Stimulated activated memory B cell treated with anti-CD40 and anti-IgM and Interleukin-4, amounts not matched to agents 10 μg/mL and 1 μg/mL and 100 μg/mL, for 72 hours (primary cell): ENCODE measurements around the gene CLDN7.

ENCODE experiments used
- ATAC-seq: fragments of 150-1000 bp; cut with Tn5 transposase; 2 replicates; pipeline ENCODE4 v1.10.0; 2021
- H3K27ac Mint-ChIP-seq: one replicate; pipeline ENCODE4 v1.8.0; 2022; ENCODE audit warnings: mild to moderate bottlenecking, mixed read lengths
- H3K27me3 Mint-ChIP-seq: one replicate; pipeline ENCODE4 v1.8.0; 2022; ENCODE audit warnings: mixed read lengths
- H3K36me3 Mint-ChIP-seq: one replicate; pipeline ENCODE4 v1.8.0; 2022; ENCODE audit warnings: mixed read lengths
- H3K4me1 Mint-ChIP-seq: one replicate; pipeline ENCODE4 v1.8.0; 2022; ENCODE audit warnings: mixed read lengths
- H3K4me3 Mint-ChIP-seq: one replicate; pipeline ENCODE4 v1.8.0; 2022; ENCODE audit warnings: mild to moderate bottlenecking, moderate library complexity, mixed read lengths
- H3K9me3 Mint-ChIP-seq: one replicate; pipeline ENCODE4 v1.8.0; 2022; ENCODE audit warnings: mixed read lengths

CLDN7 gene

DNA sequence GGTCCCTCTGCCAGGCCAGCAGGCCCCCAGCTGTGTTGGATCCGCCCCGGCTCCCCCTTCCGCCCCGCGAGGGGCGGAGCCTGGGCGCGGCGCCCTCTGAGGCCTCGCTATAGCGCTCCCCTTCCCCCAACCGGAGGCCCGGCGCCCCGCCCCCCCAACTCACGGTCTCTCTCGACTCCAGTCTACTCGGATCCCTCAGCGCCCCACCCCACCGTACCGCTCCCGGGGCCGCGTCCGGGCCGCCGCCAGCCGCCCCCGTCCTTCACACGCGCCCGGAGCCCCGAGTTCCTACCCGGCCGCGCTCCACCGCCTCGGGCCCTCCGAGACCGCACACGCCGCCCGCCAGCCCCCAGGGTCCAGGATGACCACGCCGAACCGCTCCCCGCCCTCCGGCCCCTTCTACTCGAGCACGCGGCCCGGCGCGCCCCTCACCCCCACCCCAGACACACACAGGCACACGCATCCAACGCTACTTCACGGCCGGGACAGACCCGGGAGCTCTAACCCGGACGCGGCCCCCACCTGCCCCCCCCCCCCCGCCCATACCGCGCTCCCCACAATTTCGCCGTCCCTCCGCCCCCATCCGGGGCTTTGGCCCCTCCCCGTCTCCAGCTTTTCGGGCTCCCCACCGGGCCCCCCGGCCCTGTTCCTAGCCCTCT is 24.4 kb downstream of the CLDN7 start:
- peaks cover 66% of the 10 kb centered on the region for H3K4me1 Mint-ChIP-seq
- H3K27ac Mint-ChIP-seq: peak overlapping the region; percentile 94
- H3K4me3 Mint-ChIP-seq: peak overlapping the region; percentile 90
- H3K9me3 Mint-ChIP-seq: no peaks in the 10 kb centered on the region
- peak; percentile 44 for ATAC-seq
- H3K36me3 Mint-ChIP-seq: peaks cover 42% of the 10 kb centered on the region
- no peaks in the 10 kb centered on the region for H3K27me3 Mint-ChIP-seq

DNA sequence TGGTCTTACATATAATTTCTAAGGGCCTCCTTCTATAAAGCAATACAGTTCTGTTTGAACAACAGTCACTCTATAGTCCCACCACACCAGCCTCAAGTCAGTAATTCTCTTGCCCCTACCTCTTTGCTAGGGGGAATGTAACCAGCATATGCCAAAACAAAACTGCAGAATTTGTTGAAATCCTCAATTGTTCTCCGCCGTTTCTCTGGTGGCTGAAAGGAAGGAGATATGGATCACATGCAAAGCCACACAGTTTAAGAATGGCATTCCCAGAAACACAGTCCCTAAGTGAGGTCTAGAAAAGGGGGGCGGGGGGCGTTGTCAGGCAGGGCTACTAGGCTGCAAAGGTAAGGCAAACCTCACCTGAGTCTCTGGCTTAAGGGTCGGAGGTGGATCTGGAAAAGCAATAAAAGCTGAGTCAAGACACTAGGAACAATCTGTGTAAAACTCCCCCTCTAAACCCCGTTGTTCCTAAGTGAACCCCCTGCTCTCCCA is 25.0 kb downstream of the CLDN7 start:
- no peak for ATAC-seq
- peaks cover 72% of the 10 kb centered on the region for H3K4me1 Mint-ChIP-seq
- H3K27ac Mint-ChIP-seq: peak overlapping the region; percentile 94
- H3K4me3 Mint-ChIP-seq: peak overlapping the region; percentile 90
- no peaks in the 10 kb centered on the region for H3K27me3 Mint-ChIP-seq
- no peaks in the 10 kb centered on the region for H3K9me3 Mint-ChIP-seq
- H3K36me3 Mint-ChIP-seq: peaks cover 42% of the 10 kb centered on the region

DNA sequence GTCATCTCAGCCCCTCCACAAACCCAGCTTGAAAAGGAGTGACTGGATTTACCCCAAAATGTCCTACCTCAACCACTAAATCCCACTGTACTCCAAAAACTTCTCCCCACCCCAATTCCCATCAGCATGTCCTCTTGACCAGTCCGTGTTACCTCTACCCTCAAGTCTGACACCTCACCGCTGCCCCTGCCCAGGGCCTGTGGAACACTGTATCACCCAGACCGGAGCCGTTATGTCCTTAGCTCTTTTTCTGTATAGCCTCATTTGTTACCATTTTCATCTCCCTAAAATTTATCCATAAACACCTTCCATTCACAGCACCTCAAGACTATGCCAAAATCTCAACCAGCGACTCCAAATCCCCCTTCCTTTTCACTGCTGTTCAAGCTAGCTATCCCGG is 25.5 kb downstream of the CLDN7 start:
- H3K27ac Mint-ChIP-seq: peak overlapping the region; percentile 94
- no peaks in the 10 kb centered on the region for H3K9me3 Mint-ChIP-seq
- peaks cover 72% of the 10 kb centered on the region for H3K4me1 Mint-ChIP-seq
- ATAC-seq: no peak
- peak overlapping the region; percentile 90 for H3K4me3 Mint-ChIP-seq
- no peaks in the 10 kb centered on the region for H3K27me3 Mint-ChIP-seq
- peaks cover 42% of the 10 kb centered on the region for H3K36me3 Mint-ChIP-seq

DNA sequence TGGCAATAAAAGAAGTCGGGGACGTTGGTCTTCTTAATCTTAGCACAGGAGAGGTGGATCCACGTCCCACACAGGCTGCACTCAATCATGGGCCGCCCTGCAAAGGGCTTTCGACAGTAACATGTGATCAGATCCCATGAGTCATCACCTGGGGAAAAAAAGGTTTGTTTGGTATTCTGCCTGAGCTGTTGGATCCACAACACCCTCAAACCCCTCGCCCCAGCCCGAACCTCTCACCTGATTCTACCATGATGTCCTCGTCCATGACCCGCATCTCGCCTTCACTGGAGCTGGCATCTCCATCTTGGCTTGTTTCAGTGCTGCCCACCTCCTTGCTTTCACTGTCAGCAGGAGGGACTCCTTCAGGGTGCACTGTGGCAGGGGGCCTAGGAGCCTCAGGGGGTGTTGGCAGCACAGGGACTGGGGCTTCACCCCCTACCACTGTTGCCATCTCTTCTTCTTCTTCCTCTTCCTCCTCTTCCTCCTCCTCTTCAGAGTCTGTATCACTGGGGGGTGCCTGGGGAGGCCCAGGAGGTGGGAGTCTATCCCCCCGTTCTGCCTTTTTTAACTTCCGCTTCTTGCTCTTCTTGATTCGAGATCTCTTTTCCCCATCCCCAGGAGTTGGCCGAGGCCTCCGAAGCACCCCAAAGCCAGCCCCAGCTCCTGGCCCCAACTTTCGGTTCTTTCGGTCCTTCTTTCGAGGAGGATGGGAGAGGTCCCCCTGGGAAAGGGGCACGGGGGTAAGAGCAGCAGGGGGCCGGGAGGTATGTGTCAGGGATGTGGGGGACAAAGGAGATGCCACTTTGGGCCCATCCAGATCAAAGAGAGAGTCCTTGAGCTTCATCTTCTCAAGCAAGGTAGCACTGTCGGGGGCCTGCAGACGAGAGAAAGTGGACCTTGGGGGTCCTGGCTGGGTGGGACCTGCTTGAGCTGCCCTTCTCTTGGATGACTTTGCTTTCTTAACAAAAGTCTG is 26.3 kb downstream of the CLDN7 start:
- peaks cover 69% of the 10 kb centered on the region for H3K4me1 Mint-ChIP-seq
- peak overlapping the region; percentile 43 for H3K27ac Mint-ChIP-seq
- H3K36me3 Mint-ChIP-seq: peaks cover 36% of the 10 kb centered on the region
- H3K9me3 Mint-ChIP-seq: no peaks in the 10 kb centered on the region
- no peak for ATAC-seq
- H3K4me3 Mint-ChIP-seq: peak overlapping the region; percentile 96
- H3K27me3 Mint-ChIP-seq: no peaks in the 10 kb centered on the region

DNA sequence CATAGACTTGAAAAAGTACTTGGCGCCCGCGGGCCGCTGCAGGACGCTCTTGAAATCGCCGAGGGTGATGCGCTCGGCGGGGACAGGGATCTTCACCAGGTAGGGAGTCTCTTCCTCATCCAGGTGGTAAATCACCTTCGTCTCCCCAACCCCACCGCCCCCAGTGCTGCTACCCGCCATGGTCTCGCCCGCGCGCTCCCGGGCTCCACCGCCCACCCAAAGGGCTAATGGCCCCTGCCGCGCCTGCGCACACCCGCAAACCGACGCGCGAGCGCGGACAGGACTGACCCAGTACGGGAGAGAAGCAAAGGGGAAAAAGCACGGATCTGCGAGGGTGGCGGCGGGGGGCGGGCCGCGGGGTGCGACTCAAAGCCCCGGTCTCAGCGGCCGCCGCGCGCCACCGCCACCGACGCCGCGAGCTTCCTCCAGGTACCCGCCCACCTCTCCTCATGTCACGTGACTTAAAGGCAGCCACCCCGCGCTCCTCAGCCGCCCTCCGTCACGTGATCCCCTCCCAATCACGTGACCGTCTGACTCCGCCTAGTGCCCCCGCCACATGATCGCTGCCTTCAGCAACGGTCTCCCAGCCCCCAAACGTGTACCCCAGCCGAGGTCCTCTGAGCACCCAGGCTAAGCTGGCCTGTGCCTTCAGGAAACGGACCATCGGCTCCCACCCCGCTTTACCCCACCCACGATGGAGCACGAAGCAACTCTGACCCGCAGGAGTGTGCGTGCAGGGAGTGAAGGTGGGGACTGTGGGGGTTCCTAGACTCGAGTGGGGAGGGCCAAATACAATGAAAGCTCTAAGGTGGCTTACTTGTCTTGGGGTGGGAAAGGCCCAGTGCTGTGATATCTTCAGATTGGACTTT is 28.0 kb downstream of the CLDN7 start, which contains the start of gene DVL2:
TSS of gene DVL2 (minus strand) at position 435 of the 869 bp plus-strand sequence. CDS start at position 180, 255 bp downstream.
- Mint-ChIP-seq H3K4me1 (peaks cover 58% of the 10 kb centered on the region), H3K27me3 (no peaks in the 10 kb centered on the region), H3K36me3 (peaks cover 34% of the 10 kb centered on the region), H3K9me3 (no peaks in the 10 kb centered on the region), H3K4me3 (peak within 1 kb of the TSS; percentile 96), H3K27ac (peak within 1 kb of the TSS; percentile 92)
- ATAC-seq: peak; percentile 71

DNA sequence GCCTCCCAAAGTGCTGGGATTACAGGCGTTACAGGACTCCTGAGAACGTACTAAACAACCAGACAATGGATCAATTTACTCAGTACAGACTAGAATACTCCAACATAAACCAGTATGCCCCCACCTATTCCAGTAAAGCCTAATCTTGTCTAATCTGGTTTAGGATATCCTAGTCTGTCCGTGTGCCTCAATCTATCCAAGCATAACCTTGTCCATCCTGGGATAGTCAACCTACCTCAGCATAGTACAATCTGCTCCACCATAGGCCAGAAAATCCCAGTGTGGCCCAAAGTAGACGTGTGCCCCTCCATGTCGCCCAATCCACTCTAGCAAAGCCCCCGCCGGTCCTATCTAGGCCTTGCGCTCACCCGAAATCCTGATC is 28.6 kb downstream of the CLDN7 start:
- Mint-ChIP-seq H3K4me1 (peaks cover 58% of the 10 kb centered on the region), H3K36me3 (peaks cover 39% of the 10 kb centered on the region), H3K27ac (peak overlapping the region; percentile 92), H3K27me3 (no peaks in the 10 kb centered on the region), H3K9me3 (no peaks in the 10 kb centered on the region), H3K4me3 (peak overlapping the region; percentile 96)
- peak; percentile 1 for ATAC-seq

DNA sequence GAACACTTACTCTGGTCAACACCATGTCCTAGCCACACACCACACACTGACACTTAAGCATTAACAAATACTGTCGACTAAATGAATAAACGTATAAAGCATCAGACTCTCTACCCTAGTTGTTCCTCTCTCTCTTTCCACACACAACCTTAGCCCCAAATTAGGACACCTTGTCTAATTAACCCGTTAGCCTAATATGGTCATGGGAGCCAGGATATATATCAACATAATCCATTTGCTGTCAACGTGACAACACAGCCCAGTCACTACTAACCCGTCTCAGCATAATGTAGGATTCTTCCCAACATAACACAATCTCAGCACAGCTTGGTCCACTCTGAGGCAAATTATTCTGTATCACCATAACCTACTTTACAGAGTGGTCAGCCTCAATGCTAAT is 30.2 kb downstream of the CLDN7 start:
- no peak overlapping the region for H3K27ac Mint-ChIP-seq
- H3K36me3 Mint-ChIP-seq: peaks cover 53% of the 10 kb centered on the region
- peak overlapping the region; percentile 96 for H3K4me3 Mint-ChIP-seq
- H3K4me1 Mint-ChIP-seq: peaks cover 60% of the 10 kb centered on the region
- no peak for ATAC-seq
- no peaks in the 10 kb centered on the region for H3K9me3 Mint-ChIP-seq
- H3K27me3 Mint-ChIP-seq: no peaks in the 10 kb centered on the region

DNA sequence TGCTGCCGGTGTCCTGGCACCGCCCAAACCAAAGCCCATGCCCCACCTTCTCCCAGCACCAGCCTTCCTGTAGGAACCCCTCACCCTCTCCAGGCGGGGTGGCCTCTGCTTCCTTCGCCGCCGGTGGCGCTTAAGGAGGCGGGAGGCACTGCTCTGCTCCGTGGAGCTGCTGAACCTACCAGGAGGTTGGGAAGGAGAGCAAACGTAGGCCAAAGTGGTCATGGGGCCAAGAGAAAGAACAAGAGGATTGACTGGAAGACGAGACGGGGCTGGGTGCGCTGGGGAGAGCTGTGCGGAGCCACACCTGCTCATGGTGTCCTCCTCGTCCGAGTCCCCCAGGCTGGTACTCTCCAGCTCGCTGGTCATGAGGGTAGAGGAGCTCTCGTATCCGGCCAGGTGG is 32.8 kb downstream of the CLDN7 start:
- H3K36me3 Mint-ChIP-seq: peaks cover 34% of the 10 kb centered on the region
- H3K27me3 Mint-ChIP-seq: no peaks in the 10 kb centered on the region
- H3K4me3 Mint-ChIP-seq: no peak overlapping the region
- no peak overlapping the region for H3K27ac Mint-ChIP-seq
- no peaks in the 10 kb centered on the region for H3K9me3 Mint-ChIP-seq
- no peak for ATAC-seq
- H3K4me1 Mint-ChIP-seq: peaks cover 35% of the 10 kb centered on the region

DNA sequence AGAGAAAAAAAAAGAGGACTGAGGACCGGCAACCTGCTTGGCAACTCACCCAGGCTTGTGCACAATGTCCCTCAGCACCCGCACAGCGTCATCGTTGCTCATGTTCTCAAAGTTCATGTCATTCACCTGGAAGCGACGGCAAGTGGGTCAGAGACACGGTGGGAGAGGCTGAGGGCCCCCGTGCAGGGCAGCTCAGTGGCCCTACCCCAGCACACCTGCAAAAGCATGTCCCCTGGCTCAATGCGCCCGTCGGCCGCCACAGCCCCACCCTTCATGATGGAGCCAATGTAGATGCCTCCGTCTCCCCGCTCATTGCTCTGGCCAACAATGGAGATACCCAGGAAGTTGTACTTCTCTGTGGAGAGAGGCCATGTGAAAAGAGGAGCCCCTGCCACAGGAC is 33.4 kb downstream of the CLDN7 start:
- Mint-ChIP-seq H3K4me1 (peaks cover 35% of the 10 kb centered on the region), H3K4me3 (no peak overlapping the region), H3K27me3 (no peaks in the 10 kb centered on the region), H3K27ac (no peak overlapping the region), H3K9me3 (no peaks in the 10 kb centered on the region), H3K36me3 (peaks cover 37% of the 10 kb centered on the region)
- ATAC-seq: no peak

DNA sequence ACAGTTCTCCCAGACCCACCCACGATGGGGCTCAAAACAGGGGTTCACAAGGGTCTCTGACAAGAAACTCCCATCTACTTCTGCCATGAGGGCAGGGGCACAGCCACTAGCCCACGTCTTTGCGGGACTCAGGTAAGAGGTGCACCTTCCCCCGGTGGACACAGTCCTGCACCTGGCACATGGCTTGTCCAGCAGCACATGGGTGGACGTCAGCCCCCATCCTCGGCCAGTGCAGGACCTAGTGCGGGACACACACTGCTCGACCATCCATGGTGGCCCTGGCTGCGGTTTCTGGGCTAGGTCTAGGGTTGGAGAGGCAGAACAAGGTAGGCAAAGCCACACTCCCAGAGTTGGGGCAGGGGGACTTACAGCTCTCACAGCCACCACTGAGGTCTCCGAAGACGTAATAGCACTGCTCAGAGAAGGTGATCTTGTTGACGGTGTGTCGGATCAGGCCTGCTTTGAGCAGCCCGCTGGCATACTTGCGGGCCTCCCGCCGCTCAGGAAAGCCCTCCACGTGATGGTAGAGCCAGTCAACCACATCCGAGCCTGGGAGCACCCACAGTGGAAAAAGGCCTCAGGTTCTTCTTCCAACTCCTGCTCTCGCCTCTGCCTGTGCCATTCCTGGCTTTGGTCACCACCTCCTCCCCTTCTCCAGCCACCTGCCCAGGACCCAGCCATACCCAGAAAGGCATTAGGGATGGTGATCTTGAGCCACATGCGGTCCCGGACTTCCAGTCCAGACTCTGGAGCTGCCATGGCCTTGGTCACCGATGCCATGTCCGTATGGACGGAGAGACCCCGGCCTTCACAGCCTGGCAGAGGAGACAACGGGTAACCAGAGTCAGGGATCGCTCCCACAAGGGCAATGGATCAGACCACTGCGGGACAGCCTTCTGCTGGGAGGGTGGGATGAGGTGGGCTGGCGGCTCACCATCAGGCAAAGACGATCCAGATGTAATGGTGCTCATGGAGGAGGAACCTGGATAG is 35.3 kb downstream of the CLDN7 start:
- no peak for ATAC-seq
- no peak overlapping the region for H3K27ac Mint-ChIP-seq
- H3K27me3 Mint-ChIP-seq: no peaks in the 10 kb centered on the region
- no peaks in the 10 kb centered on the region for H3K9me3 Mint-ChIP-seq
- H3K36me3 Mint-ChIP-seq: peaks cover 40% of the 10 kb centered on the region
- peaks cover 16% of the 10 kb centered on the region for H3K4me1 Mint-ChIP-seq
- H3K4me3 Mint-ChIP-seq: no peak overlapping the region

DNA sequence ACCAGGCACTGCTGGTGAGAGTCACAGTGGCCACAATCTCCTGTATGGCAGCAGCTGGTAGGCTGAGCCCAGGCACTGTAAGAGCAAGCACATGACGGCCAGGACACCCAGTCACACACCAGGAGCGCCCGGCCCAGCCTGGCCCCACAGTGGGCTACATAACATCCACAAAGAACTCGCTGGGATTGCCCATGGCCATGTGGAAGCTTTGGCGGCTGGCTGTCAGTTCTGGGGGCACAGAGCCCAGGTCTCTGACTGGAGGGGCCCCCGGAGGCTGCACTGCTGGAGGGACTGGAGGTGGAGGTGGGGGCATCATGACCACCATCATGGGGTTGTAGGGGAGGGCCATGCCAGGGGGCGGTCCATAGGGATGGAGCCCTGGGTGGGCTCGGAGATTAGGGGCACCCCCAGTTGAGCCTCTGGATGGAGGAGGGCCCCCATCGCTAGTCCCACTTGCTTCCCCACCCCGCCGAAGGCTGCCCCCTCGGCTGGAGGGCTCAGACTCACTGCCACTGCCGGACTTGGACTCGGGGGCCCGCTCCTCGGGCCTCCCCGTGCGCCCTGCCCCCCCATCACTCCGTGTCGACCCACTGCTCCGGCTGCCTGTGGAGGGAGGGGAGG is 36.5 kb downstream of the CLDN7 start:
- H3K27me3 Mint-ChIP-seq: no peaks in the 10 kb centered on the region
- no peaks in the 10 kb centered on the region for H3K9me3 Mint-ChIP-seq
- H3K4me1 Mint-ChIP-seq: peaks cover 16% of the 10 kb centered on the region
- no peak overlapping the region for H3K27ac Mint-ChIP-seq
- H3K36me3 Mint-ChIP-seq: peaks cover 38% of the 10 kb centered on the region
- H3K4me3 Mint-ChIP-seq: no peak overlapping the region
- peak; percentile 9 for ATAC-seq

DNA sequence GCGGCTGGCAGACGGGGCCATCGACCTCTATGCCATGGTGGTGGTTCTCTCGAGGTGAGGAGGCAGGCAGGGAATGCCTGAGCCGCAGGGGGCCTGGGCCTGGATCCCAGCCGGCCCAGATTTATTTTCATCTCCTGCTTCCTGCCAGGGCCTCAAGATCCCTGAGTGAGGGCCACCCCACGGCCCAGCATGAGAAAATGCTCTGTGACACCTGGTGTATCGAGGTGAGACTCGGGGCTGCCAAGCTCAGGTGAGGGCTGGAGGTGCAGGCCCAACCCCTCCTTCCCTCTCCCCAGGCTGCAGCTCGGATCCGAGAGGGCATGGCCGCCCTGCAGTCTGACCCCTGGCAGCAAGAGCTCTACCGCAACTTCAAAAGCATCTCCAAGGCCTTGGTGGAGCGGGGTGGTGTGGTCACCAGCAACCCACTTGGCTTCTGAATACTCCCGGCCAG is 37.6 kb downstream of the CLDN7 start:
- H3K9me3 Mint-ChIP-seq: no peaks in the 10 kb centered on the region
- H3K4me3 Mint-ChIP-seq: no peak overlapping the region
- no peaks in the 10 kb centered on the region for H3K27me3 Mint-ChIP-seq
- H3K36me3 Mint-ChIP-seq: peaks cover 37% of the 10 kb centered on the region
- H3K27ac Mint-ChIP-seq: no peak overlapping the region
- H3K4me1 Mint-ChIP-seq: peaks cover 22% of the 10 kb centered on the region
- no peak for ATAC-seq

DNA sequence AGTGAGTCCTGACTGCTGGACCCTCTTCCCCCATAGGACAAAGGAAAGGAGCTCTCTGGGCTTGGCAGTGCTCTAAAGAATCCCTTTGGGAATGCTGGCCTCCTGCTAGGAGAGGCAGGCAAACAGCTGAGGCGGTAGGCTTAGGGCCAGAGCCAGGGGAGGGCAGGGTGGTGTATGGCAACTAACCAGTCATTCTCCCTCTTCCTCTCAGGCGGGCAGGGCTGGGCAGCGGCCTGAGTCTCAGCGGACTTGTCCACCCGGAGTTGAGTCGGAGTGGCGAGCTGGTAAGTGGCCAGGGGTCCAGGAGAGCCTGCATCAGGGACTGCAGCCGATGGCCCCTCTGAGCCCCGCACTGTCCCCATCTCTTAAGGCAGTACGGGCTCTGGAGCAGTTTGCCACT is 38.2 kb downstream of the CLDN7 start:
- Mint-ChIP-seq H3K36me3 (peaks cover 31% of the 10 kb centered on the region), H3K9me3 (no peaks in the 10 kb centered on the region), H3K4me1 (peaks cover 27% of the 10 kb centered on the region), H3K4me3 (no peak overlapping the region), H3K27me3 (no peaks in the 10 kb centered on the region), H3K27ac (no peak overlapping the region)
- ATAC-seq: no peak
